Retinal pigment epithelial cell (primary cell): Measurements from ENCODE around the gene ADAP1.

Experiments used
- DNase-seq: peaks from one replicate; pipeline ENCODE4 v3.0.0-alpha.2; 2010; ENCODE audit warnings: low read depth
- H3K4me3 ChIP-seq: 2 replicates; pipeline ENCODE4 v1.5.1; 2011; ENCODE audit warnings: mild to moderate bottlenecking, low read length, control low read depth, moderate library complexity
- CTCF ChIP-seq: conservative IDR thresholded peaks from 2 replicates; pipeline ENCODE4 v1.5.1; 2011; ENCODE audit warnings: low read depth, low read length, control low read depth, inconsistent platforms

Gene ADAP1

GRCh38 chr7:914521-915194, 39.8 kb downstream of the ADAP1 start:
- no peak for TF ChIP-seq CTCF
- H3K4me3 ChIP-seq: no peak overlapping the region
- no peak for DNase-seq

- no peak for TF ChIP-seq CTCF
- no peak overlapping the region for H3K4me3 ChIP-seq
- no peak for DNase-seq
Observed at GRCh38 chr7:913736-914520, 40.6 kb downstream of the ADAP1 start.

GRCh38 chr7:911791-912480, 42.5 kb downstream of the ADAP1 start:
- TF ChIP-seq CTCF: no peak
- no peak for DNase-seq
- no peak overlapping the region for H3K4me3 ChIP-seq

- no peak for TF ChIP-seq CTCF
- no peak overlapping the region for H3K4me3 ChIP-seq
- DNase-seq: no peak
Observed at GRCh38 chr7:910931-911431, 43.5 kb downstream of the ADAP1 start.

- no peak for DNase-seq
- H3K4me3 ChIP-seq: no peak overlapping the region
Observed at GRCh38 chr7:910441-910861, 44.0 kb downstream of the ADAP1 start.

More at GRCh38 chr7:910441-910861, 44.0 kb downstream of the ADAP1 start:
- TF ChIP-seq CTCF: no peak
